Gastrocnemius medialis (tissue), 4 donors: ENCODE data around the gene CD300LD. TPM values are rescaled to one million over a fixed set of nuclear protein-coding genes. Genes with fewer than 3 reads are reported as not detected.
"Not testable (repeated sequence)": the region's sequence is repeated elsewhere in the genome, so short reads cannot be mapped to it uniquely, and the experiment has no call there.

Source experiments
- ATAC-seq, 2 donors: fragments of 150-250 bp; one replicate each; pipeline ENCODE4 v1.9.1; 2016
- DNase-seq, 2 donors: peaks; one replicate each; pipeline ENCODE4 v3.0.0-alpha.2; 2019
- H3K27ac ChIP-seq, 4 donors: fragments of 200-600 bp; sonication (generic); 1 replicate in 1 of 4; 2 replicates in 3 of 4; pipeline ENCODE4 v1.5.1; 2016 to 2018; ENCODE audit warnings: mild to moderate bottlenecking in 2 of 4, moderate library complexity in 1 of 4
- H3K27me3 ChIP-seq, 3 donors: fragments of 200-600 bp; sonication (generic) in 2 of 3; 1 replicate in 1 of 3; 2 replicates in 2 of 3; pipeline versions ENCODE4 v1.5.1 to v1.6.0; 2016 to 2019; ENCODE audit warnings: mild to moderate bottlenecking in 1 of 3, moderate library complexity in 1 of 3
- H3K36me3 ChIP-seq, 2 donors: fragments of 200-600 bp; sonication (generic) in 1 of 2; one replicate each; pipeline ENCODE4 v1.5.1; 2017 to 2018
- H3K4me1 ChIP-seq, 2 donors: fragments of 200-600 bp; sonication (generic) in 1 of 2; one replicate each; pipeline ENCODE4 v1.5.1; 2016 to 2017; ENCODE audit warnings: mild to moderate bottlenecking in 2 of 2
- H3K4me3 ChIP-seq, 4 donors: fragments of 200-600 bp; sonication (generic) in 3 of 4; 1 replicate in 1 of 4; 2 replicates in 3 of 4; pipeline ENCODE4 v1.5.1; 2016 to 2019; ENCODE audit warnings: mild to moderate bottlenecking in 2 of 4
- H3K9me3 ChIP-seq, 3 donors: fragments of 200-600 bp; sonication (generic) in 2 of 3; 1 replicate in 1 of 3; 2 replicates in 2 of 3; pipeline ENCODE4 v1.5.1; 2016 to 2019
- POLR2A ChIP-seq, 2 donors: fragments of 450-650 bp; IDR thresholded peaks; one replicate each; pipeline ENCODE4 v1.6.1; 2017; ENCODE audit warnings: antibody characterized with exemption in 2 of 2, mild to moderate bottlenecking in 2 of 2, moderate library complexity in 2 of 2
- in situ Hi-C, 4 donors: fragments of 200-750 bp; cut with MboI; loops; one replicate each; pipeline versions ENCODE4 v1.15.0 to v1.8.0; 2017; ENCODE audit warnings: low sequenced_read_pairs in 4 of 4
- intact Hi-C: fragments of 100-400 bp; cut with DNase I; formaldehyde crosslinking; loops from one replicate; pipeline ENCODE4 v1.15.1; 2023; ENCODE audit warnings: low total_unique reads
- total RNA-seq, 4 donors: library from RNA; depleted of rRNA; stranded (reverse); fragments of >200 nt; gene quantifications; one replicate each; pipeline versions ENCODE4 v1.1.0 to v1.2.3, GENCODE V29; 2016
- TF ChIP-seq, protein P1 (sequence below), 5 experiments: fragments of 450-650 bp in 3 of 5; fragments of 200-600 bp in 2 of 5; sonication (generic) in 2 of 5; IDR thresholded peaks in 4 of 5; conservative IDR thresholded peaks in 1 of 5; 1 replicate in 4 of 5; 2 replicates in 1 of 5; pipeline ENCODE4 v1.5.1; 2016 to 2019; ENCODE audit warnings: antibody characterized with exemption in 5 of 5, mild to moderate bottlenecking in 3 of 5, moderate library complexity in 3 of 5

CD300LD gene
- total RNA-seq, 4 donors from 2014 or later, result not detected

DNA sequence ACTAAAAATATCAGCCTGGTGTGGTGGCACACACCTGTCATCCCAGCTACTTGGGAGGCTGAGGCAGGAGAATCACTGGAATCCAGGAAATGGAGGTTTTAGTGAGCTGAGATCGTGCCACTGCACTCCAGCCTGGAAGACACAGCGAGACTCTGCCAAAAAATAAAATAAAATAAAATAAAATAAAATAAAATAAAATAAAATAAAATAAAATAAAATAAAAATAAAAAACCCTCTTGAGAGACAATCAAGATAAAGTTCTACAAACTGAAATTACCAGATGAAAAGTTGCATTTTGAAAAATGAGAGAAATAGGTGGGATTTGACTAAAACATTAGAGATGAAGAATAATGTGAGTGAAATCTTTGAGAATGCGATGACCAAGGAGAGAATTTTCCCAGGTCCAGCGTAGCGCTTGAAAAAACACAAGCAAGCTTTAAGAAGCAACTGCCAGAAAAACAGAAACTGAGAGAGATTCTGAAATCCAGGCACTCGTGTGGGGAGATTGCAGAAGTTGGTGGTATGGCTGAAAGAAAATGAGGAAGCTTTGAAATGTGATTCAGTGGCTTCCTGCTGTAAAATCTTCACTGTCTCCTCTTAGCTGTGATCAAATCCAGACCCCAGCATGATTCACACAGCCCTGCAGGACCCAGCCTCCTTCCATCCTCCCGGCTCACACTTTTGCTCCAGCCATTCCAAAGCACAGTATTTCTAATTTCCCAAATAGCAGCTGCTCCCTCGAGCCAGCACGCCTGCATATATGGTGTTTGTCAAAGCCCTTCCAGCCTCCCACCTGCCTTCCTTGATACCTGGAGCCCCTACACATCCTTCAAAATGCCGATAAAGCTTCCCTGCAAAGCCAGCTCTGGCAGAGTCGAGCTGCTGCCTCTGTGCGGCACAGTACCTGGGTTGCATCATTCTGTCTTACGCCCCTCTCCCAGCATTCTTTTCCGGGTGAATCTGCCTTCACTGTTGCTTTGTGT is 39.7 kb upstream of the CD300LD start:
- DNase-seq, result no peak
- no peaks in the 10 kb centered on the region for H3K36me3 ChIP-seq
- H3K27ac ChIP-seq, result no peak overlapping the region
- intact Hi-C loops, result no loop called here
- in situ Hi-C loops, result no loop called here
- H3K9me3 ChIP-seq, result no peaks in the 10 kb centered on the region
- ATAC-seq, result no peak
- no peak overlapping the region for H3K4me3 ChIP-seq
- TF ChIP-seq, protein P1, sequence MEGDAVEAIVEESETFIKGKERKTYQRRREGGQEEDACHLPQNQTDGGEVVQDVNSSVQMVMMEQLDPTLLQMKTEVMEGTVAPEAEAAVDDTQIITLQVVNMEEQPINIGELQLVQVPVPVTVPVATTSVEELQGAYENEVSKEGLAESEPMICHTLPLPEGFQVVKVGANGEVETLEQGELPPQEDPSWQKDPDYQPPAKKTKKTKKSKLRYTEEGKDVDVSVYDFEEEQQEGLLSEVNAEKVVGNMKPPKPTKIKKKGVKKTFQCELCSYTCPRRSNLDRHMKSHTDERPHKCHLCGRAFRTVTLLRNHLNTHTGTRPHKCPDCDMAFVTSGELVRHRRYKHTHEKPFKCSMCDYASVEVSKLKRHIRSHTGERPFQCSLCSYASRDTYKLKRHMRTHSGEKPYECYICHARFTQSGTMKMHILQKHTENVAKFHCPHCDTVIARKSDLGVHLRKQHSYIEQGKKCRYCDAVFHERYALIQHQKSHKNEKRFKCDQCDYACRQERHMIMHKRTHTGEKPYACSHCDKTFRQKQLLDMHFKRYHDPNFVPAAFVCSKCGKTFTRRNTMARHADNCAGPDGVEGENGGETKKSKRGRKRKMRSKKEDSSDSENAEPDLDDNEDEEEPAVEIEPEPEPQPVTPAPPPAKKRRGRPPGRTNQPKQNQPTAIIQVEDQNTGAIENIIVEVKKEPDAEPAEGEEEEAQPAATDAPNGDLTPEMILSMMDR (IDR thresholded peaks at IDR 0.05 in 4 of 5, conservative IDR thresholded peaks at IDR 0.05 in 1 of 5), result no peak
- H3K4me1 ChIP-seq, result no peaks in the 10 kb centered on the region
- peaks cover 0 to 11% (median 9%) of the 10 kb centered on the region in 3 donors for H3K27me3 ChIP-seq

DNA sequence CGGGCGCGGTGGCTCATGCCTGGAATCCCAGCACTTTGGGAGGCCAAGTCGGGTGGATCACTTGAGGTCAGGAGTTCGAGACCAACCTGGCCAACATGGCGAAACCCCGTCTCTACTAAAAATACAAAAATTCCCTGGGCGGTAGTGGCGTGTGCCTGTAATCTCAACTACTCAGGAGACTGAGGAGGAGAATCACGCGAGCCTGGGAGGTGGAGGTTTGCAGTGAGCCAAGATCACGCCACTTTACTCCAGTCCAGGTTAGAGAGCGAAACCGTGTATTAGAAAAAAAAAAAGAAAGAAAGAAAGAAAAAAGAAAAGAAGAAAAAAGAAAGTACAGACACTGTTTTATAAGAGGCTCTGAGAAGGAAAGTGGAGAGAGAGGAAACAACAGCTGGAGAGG is 38.2 kb upstream of the CD300LD start:
- DNase-seq, H3K4me3 ChIP-seq, H3K36me3 ChIP-seq, intact Hi-C loops, H3K9me3 ChIP-seq, H3K4me1 ChIP-seq, H3K27ac ChIP-seq, in situ Hi-C loops, ATAC-seq: not testable (repeated sequence)
- peaks cover 0 to 13% (median 10%) of the 10 kb centered on the region in 3 donors for H3K27me3 ChIP-seq

GRCh38 chr17:74625661-74626060 is 33.6 kb upstream of the CD300LD start:
- DNase-seq, result no peak
- no peak overlapping the region for H3K27ac ChIP-seq
- intact Hi-C loops, result no loop called here
- H3K9me3 ChIP-seq, result no peaks in the 10 kb centered on the region
- peaks cover 0 to 7% (median 6%) of the 10 kb centered on the region in 3 donors for H3K27me3 ChIP-seq
- no peak for ATAC-seq
- H3K4me1 ChIP-seq, result no peaks in the 10 kb centered on the region
- H3K4me3 ChIP-seq, result no peak overlapping the region
- TF ChIP-seq POLR2A (IDR thresholded peaks at IDR 0.05), result no peak
- TF ChIP-seq, protein P1 (IDR thresholded peaks at IDR 0.05 in 4 of 5, conservative IDR thresholded peaks at IDR 0.05 in 1 of 5), result no peak
- in situ Hi-C loops, result no loop called here
- H3K36me3 ChIP-seq, result no peaks in the 10 kb centered on the region

GRCh38 chr17:74624131-74624530 is 32.0 kb upstream of the CD300LD start:
- Histone ChIP-seq H3K9me3 (no peaks in the 10 kb centered on the region), H3K27me3 (peaks cover 0 to 7% (median 6%) of the 10 kb centered on the region in 3 donors), H3K27ac (no peak overlapping the region), H3K4me3 (no peak overlapping the region), H3K36me3 (no peaks in the 10 kb centered on the region), H3K4me1 (no peaks in the 10 kb centered on the region)
- no peak for ATAC-seq
- DNase-seq, result no peak
- in situ Hi-C loops (no loop called here), intact Hi-C loops (no loop called here)
- no peak for TF ChIP-seq POLR2A (IDR thresholded peaks at IDR 0.05)
- TF ChIP-seq, protein P1 (IDR thresholded peaks at IDR 0.05 in 4 of 5, conservative IDR thresholded peaks at IDR 0.05 in 1 of 5), result no peak

- intact Hi-C loops (no loop called here), in situ Hi-C loops (no loop called here)
- Histone ChIP-seq H3K27me3 (peaks cover 0 to 7% (median 6%) of the 10 kb centered on the region in 3 donors), H3K9me3 (no peaks in the 10 kb centered on the region), H3K27ac (no peak within 1 kb of the TSS), H3K4me3 (no peak within 1 kb of the TSS), H3K4me1 (no peaks in the 10 kb centered on the region), H3K36me3 (no peaks in the 10 kb centered on the region)
- no peak for TF ChIP-seq POLR2A (IDR thresholded peaks at IDR 0.05)
- TF ChIP-seq, protein P1 (IDR thresholded peaks at IDR 0.05 in 4 of 5, conservative IDR thresholded peaks at IDR 0.05 in 1 of 5), result no peak
- peak in 1 of 2 donors; percentile 21 for ATAC-seq
- no peak for DNase-seq
Measured at GRCh38 chr17:74623693-74624093, 31.6 kb upstream of the CD300LD start, which contains the start of gene CD300E. TSS of gene CD300E (minus strand) at chr17:74623738. CDS start at chr17:74623621, 117 bp downstream.
